ENCODE data around the gene HPS4. TPM values are rescaled to one million over a fixed set of nuclear protein-coding genes. Genes with fewer than 3 reads are reported as not detected.
"Not testable (repeated sequence)": the region's sequence is repeated elsewhere in the genome, so short reads cannot be mapped to it uniquely, and the experiment has no call there.

HPS4 gene
- total RNA-seq, 1 experiment from 2014 or later = 32.7 TPM

- in situ Hi-C loops (cut with HindIII; ENCODE audit: low sequenced_read_pairs) = no loop called here
- peak; percentile 33 for DNase-seq (ENCODE audit: low spot score)
Observed at GRCh38 chr22:26429458-26430286, 53.9 kb downstream of the HPS4 start.

GRCh38 chr22:26428515-26429457 is 54.8 kb downstream of the HPS4 start, which contains the start of gene ASPHD2:
Gene ASPHD2, plus strand, starts transcription at chr22:26429260. Its CDS starts 4,356 bp downstream, at chr22:26433616.
- in situ Hi-C loops (cut with HindIII; ENCODE audit: low sequenced_read_pairs) = no loop called here
- peak; percentile 77 for DNase-seq (ENCODE audit: low spot score)

GRCh38 chr22:26426924-26427323 is 56.7 kb downstream of the HPS4 start:
- in situ Hi-C loops (cut with HindIII; ENCODE audit: low sequenced_read_pairs) = no loop called here
- DNase-seq (ENCODE audit: low spot score) = no peak

- DNase-seq (ENCODE audit: low spot score) = no peak
- in situ Hi-C loops (cut with HindIII; ENCODE audit: low sequenced_read_pairs) = no loop called here
Observed at GRCh38 chr22:26418620-26419019, 65.0 kb downstream of the HPS4 start.

GRCh38 chr22:26417406-26417805 is 66.2 kb downstream of the HPS4 start:
- in situ Hi-C loops (cut with HindIII; ENCODE audit: low sequenced_read_pairs) = no loop called here
- no peak for DNase-seq (ENCODE audit: low spot score)

- in situ Hi-C loops (cut with HindIII; ENCODE audit: low sequenced_read_pairs) = no loop called here
- DNase-seq (ENCODE audit: low spot score) = no peak
Observed at GRCh38 chr22:26416670-26417276, 66.8 kb downstream of the HPS4 start.

- in situ Hi-C loops (cut with HindIII; ENCODE audit: low sequenced_read_pairs) = no loop called here
- DNase-seq (ENCODE audit: low spot score) = no peak
Observed at GRCh38 chr22:26416256-26416655, 67.3 kb downstream of the HPS4 start.

GRCh38 chr22:26414347-26414746 is 69.2 kb downstream of the HPS4 start:
- DNase-seq (ENCODE audit: low spot score) = no peak
- in situ Hi-C loops (cut with HindIII; ENCODE audit: low sequenced_read_pairs) = no loop called here

- DNase-seq (ENCODE audit: low spot score) = no peak
- in situ Hi-C loops (cut with HindIII; ENCODE audit: low sequenced_read_pairs) = no loop called here
Observed at GRCh38 chr22:26410386-26410785, 73.2 kb downstream of the HPS4 start.

- no peak for DNase-seq (ENCODE audit: low spot score)
- in situ Hi-C loops (cut with HindIII; ENCODE audit: low sequenced_read_pairs) = no loop called here
Observed at GRCh38 chr22:26409719-26410335, 73.8 kb downstream of the HPS4 start.

- DNase-seq (ENCODE audit: low spot score); in situ Hi-C loops (cut with HindIII; ENCODE audit: low sequenced_read_pairs): not testable (repeated sequence)
Observed at GRCh38 chr22:26408562-26409220, 74.9 kb downstream of the HPS4 start.

GRCh38 chr22:26406118-26406517 is 77.5 kb downstream of the HPS4 start:
- DNase-seq (ENCODE audit: low spot score) = no peak
- in situ Hi-C loops (cut with HindIII; ENCODE audit: low sequenced_read_pairs) = no loop called here

GRCh38 chr22:26404851-26405421 is 78.6 kb downstream of the HPS4 start:
- in situ Hi-C loops (cut with HindIII; ENCODE audit: low sequenced_read_pairs) = no loop called here

GRCh38 chr22:26401726-26402125 is 81.9 kb downstream of the HPS4 start:
- in situ Hi-C loops (cut with HindIII; ENCODE audit: low sequenced_read_pairs) = no loop called here

More at GRCh38 chr22:26404851-26405421, 78.6 kb downstream of the HPS4 start:
- DNase-seq (ENCODE audit: low spot score) = no peak

More at GRCh38 chr22:26401726-26402125, 81.9 kb downstream of the HPS4 start:
- no peak for DNase-seq (ENCODE audit: low spot score)
